SK-N-SH (cell line): Measurements from ENCODE around the gene TSPAN16. TPM values are rescaled to one million over a fixed set of nuclear protein-coding genes. Genes with fewer than 3 reads are reported as not detected.

Experiments
- CTCF ChIA-PET: fragments of 300-600, 350-600 bp; formaldehyde crosslinking; extraction: SDS; loops from one replicate; lab custom pipeline; 2021; lab: Yijun Ruan, JAX
- POLR2A ChIA-PET: fragments of 350-600 bp; sonication (Branson Sonifier 250); formaldehyde crosslinking; extraction: SDS; loops from one replicate; lab custom pipeline; 2020; ENCODE audit warnings: antibody characterized with exemption, inconsistent platforms; lab: Yijun Ruan, JAX
- DNase-seq: peaks from one replicate; pipeline ENCODE4 v3.0.0; 2012
- H2AFZ ChIP-seq: fragments of 200-600 bp; sonication (generic); 2 replicates; pipeline ENCODE4 v1.8.1; 2016; ENCODE audit warnings: antibody characterized with exemption, mild to moderate bottlenecking, low read depth
- H3F3A ChIP-seq: fragments of 200-600 bp; sonication (generic); replicated peaks from 2 replicates; pipeline ENCODE3; 2016; ENCODE audit warnings: antibody characterized with exemption, mild to moderate bottlenecking; ENCODE audit not compliant: insufficient read depth
- H3K27ac ChIP-seq, 2 experiments: fragments of 200-500 bp in 1 of 2; fragments of 200-600 bp in 1 of 2; sonication (Bioruptor generic) in 1 of 2; sonication (generic), shearing (Covaris generic) in 1 of 2; 2 replicates each; pipeline versions ENCODE4 v1.5.1 to v1.6.1; 2014 to 2016; ENCODE audit warnings: low read depth in 2 of 2, inconsistent platforms in 1 of 2, low read length in 1 of 2, mild to moderate bottlenecking in 1 of 2, mixed read lengths in 1 of 2
- H3K27me3 ChIP-seq: fragments of 200-600 bp; sonication (generic), shearing (Covaris generic); 2 replicates; pipeline ENCODE4 v1.6.1; 2016; ENCODE audit warnings: mixed run types; ENCODE audit not compliant: insufficient read depth
- H3K36me3 ChIP-seq, 2 experiments: fragments of 200-500 bp in 1 of 2; fragments of 200-600 bp in 1 of 2; sonication (Bioruptor generic) in 1 of 2; sonication (generic) in 1 of 2; replicated peaks in 1 of 2; 2 replicates each; pipeline versions ENCODE3 to v1.5.1; 2014 to 2016; ENCODE audit warnings: low read length in 1 of 2, mild to moderate bottlenecking in 1 of 2; ENCODE audit not compliant: insufficient read depth in 2 of 2, control insufficient read depth in 1 of 2
- H3K4me1 ChIP-seq, 2 experiments: fragments of 200-500 bp in 1 of 2; fragments of 200-600 bp in 1 of 2; sonication (Bioruptor generic) in 1 of 2; sonication (generic), shearing (Covaris generic) in 1 of 2; 2 replicates each; pipeline versions ENCODE4 v1.5.1 to v1.6.1; 2014 to 2016; ENCODE audit warnings: low read depth in 1 of 2, low read length in 1 of 2, mixed run types in 1 of 2; ENCODE audit not compliant: insufficient read depth in 2 of 2, control insufficient read depth in 1 of 2
- H3K4me2 ChIP-seq: fragments of 200-600 bp; sonication (generic), shearing (Covaris generic); 2 replicates; pipeline ENCODE4 v1.6.1; 2017; ENCODE audit warnings: mixed run types
- H3K4me3 ChIP-seq, 2 experiments: fragments of 200-500 bp in 1 of 2; fragments of 200-600 bp in 1 of 2; sonication (Bioruptor generic) in 1 of 2; sonication (generic), shearing (Covaris generic) in 1 of 2; 2 replicates each; pipeline versions ENCODE4 v1.5.1 to v1.8.1; 2014 to 2016; ENCODE audit warnings: low read depth in 2 of 2, inconsistent platforms in 1 of 2, low read length in 1 of 2, mild to moderate bottlenecking in 1 of 2, mixed read lengths in 1 of 2, moderate library complexity in 1 of 2
- H3K79me2 ChIP-seq: fragments of 200-600 bp; sonication (generic); 2 replicates; pipeline ENCODE4 v1.8.1; 2017; ENCODE audit warnings: mild to moderate bottlenecking; ENCODE audit not compliant: insufficient read depth
- H3K9ac ChIP-seq: fragments of 200-600 bp; sonication (generic); 2 replicates; pipeline ENCODE4 v1.6.1; 2017; ENCODE audit warnings: mixed run types
- H3K9me2 ChIP-seq: fragments of 200-600 bp; sonication (generic); 2 replicates; pipeline ENCODE4 v1.6.1; 2017; ENCODE audit warnings: mixed run types
- H3K9me3 ChIP-seq: fragments of 200-600 bp; sonication (generic); 2 replicates; pipeline ENCODE4 v1.6.1; 2017; ENCODE audit warnings: mixed run types, mild to moderate bottlenecking, moderate library complexity
- H4K20me1 ChIP-seq: fragments of 200-600 bp; sonication (generic); 2 replicates; pipeline ENCODE4 v1.6.1; 2017; ENCODE audit warnings: mild to moderate bottlenecking, mixed run types; ENCODE audit not compliant: insufficient read depth
- EP300 ChIP-seq, 2 experiments: IDR thresholded peaks; 2 replicates each; pipeline versions ENCODE4 v1.4.0 to v1.6.1; 2012; ENCODE audit warnings: borderline replicate concordance in 1 of 2, low read depth in 1 of 2, low read length in 1 of 2
- FOXJ3 ChIP-seq: sonication (generic); formaldehyde crosslinking; IDR thresholded peaks from 2 replicates; pipeline ENCODE4 v1.5.1; 2020; ENCODE audit warnings: mild to moderate bottlenecking, missing genetic modification reagents
- GATA2 ChIP-seq: sonication (generic); formaldehyde crosslinking; IDR thresholded peaks from 2 replicates; pipeline ENCODE4 v1.5.0; 2020; ENCODE audit warnings: mild to moderate bottlenecking, missing genetic modification reagents
- JUND ChIP-seq: IDR thresholded peaks from 2 replicates; pipeline ENCODE4 v1.4.0; 2012
- MEF2A ChIP-seq: IDR thresholded peaks from 2 replicates; pipeline ENCODE4 v1.4.0; 2012; ENCODE audit warnings: low read depth, borderline replicate concordance
- MXI1 ChIP-seq: IDR thresholded peaks from 2 replicates; pipeline ENCODE4 v1.6.1; 2012; ENCODE audit warnings: mild to moderate bottlenecking, low read depth, low read length, improper control_type of control experiment
- NRF1 ChIP-seq: IDR thresholded peaks from 2 replicates; pipeline ENCODE4 v1.6.1; 2012; ENCODE audit warnings: low read depth, mild to moderate bottlenecking, low read length
- TAF1 ChIP-seq: IDR thresholded peaks from 2 replicates; pipeline ENCODE4 v1.6.1; 2012; ENCODE audit warnings: low read depth, mild to moderate bottlenecking, low read length, moderate library complexity, borderline replicate concordance
- WGBS: methylation state at CpG from one replicate; pipeline ENCODE4 v1.1.6; 2017; ENCODE audit warnings: low lambda C conversion rate; 5-methylcytosine and 5-hydroxymethylcytosine counted together
- polyA plus RNA-seq, 3 experiments: library from polyadenylated mRNA; depleted of rRNA; stranded (reverse); fragments of >200 nt; gene quantifications; 2 replicates each; pipeline ENCODE4 v1.2.3, GENCODE V29; 2012
- TF ChIP-seq, protein P1 (sequence below): fragments of 150-350 bp; IDR thresholded peaks from 2 replicates; pipeline ENCODE4 v1.6.1; 2017; ENCODE audit warnings: antibody characterized with exemption, low read length, low read depth, borderline replicate concordance
- TF ChIP-seq, protein P2 (sequence below): IDR thresholded peaks from 2 replicates; pipeline ENCODE4 v1.6.1; 2012; ENCODE audit warnings: mild to moderate bottlenecking, low read depth, low read length, moderate library complexity

The TSPAN16 gene
- polyA plus RNA-seq, 1 of the 3 experiments (the other 2 are of a cell fraction) = not detected

DNA sequence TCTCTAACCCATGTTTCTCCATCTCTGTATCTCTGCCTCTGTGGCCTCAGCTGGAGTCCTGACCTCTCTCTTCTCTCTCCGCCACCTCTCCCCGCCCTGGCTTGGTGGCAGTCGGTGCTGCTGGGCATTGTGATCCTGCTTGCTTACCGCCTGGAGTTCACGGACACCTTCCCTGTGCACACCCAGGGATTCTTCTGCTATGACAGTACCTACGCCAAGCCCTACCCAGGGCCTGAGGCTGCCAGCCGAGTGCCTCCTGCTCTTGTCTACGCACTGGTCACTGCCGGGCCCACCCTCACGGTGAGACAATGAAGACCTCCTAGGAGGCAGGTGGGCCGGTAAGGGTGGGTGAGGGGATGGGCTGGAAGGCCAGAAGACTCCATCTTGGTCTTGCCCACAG, 63.5 kb downstream of the TSPAN16 start (continued):
- TF ChIP-seq, protein P1, sequence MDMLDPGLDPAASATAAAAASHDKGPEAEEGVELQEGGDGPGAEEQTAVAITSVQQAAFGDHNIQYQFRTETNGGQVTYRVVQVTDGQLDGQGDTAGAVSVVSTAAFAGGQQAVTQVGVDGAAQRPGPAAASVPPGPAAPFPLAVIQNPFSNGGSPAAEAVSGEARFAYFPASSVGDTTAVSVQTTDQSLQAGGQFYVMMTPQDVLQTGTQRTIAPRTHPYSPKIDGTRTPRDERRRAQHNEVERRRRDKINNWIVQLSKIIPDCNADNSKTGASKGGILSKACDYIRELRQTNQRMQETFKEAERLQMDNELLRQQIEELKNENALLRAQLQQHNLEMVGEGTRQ = no peak
- TF ChIP-seq EP300 (IDR thresholded peaks at IDR 0.05; ENCODE audit: borderline replicate concordance in 1 of 2, low read depth in 1 of 2, low read length in 1 of 2) (no peak), NRF1 (no peak), FOXJ3 (CRISPR knock-in tag) (no peak)

DNA sequence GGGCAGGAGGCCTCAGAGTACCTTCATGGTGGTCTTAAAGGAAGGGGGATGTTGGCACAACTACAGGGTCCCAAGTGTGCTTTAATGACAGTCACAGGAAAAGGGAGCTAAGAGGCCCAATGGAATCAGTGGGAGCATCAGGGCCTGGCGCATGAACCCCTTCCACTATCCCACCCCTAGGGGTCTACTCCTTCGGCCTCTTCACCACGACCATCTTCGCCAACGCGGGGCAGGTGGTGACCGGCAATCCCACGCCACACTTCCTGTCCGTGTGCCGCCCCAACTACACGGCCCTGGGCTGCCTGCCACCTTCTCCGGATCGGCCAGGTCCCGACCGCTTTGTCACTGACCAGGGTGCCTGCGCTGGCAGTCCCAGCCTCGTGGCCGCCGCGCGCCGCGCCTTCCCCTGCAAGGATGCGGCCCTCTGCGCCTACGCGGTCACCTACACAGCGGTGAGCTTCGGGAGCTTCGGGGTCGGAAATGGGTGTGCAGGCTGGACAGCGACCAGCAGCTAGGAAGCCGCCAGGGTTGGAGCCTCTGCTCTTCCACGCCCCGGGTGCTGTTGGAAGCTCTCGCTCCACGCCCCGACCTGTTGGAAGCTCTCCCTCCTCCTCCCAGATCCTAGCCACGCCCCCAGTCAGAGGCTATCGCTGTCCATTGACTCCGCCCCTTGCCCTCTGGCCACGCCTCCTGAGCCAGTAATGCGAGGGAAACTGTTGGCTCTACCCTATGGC, 65.2 kb downstream of the TSPAN16 start:
- H3K4me2 ChIP-seq = no peak overlapping the region
- DNase-seq = peak; percentile 74
- H3K27me3 ChIP-seq = no peaks in the 10 kb centered on the region
- no peak for TF ChIP-seq MXI1
- TF ChIP-seq, protein P2, sequence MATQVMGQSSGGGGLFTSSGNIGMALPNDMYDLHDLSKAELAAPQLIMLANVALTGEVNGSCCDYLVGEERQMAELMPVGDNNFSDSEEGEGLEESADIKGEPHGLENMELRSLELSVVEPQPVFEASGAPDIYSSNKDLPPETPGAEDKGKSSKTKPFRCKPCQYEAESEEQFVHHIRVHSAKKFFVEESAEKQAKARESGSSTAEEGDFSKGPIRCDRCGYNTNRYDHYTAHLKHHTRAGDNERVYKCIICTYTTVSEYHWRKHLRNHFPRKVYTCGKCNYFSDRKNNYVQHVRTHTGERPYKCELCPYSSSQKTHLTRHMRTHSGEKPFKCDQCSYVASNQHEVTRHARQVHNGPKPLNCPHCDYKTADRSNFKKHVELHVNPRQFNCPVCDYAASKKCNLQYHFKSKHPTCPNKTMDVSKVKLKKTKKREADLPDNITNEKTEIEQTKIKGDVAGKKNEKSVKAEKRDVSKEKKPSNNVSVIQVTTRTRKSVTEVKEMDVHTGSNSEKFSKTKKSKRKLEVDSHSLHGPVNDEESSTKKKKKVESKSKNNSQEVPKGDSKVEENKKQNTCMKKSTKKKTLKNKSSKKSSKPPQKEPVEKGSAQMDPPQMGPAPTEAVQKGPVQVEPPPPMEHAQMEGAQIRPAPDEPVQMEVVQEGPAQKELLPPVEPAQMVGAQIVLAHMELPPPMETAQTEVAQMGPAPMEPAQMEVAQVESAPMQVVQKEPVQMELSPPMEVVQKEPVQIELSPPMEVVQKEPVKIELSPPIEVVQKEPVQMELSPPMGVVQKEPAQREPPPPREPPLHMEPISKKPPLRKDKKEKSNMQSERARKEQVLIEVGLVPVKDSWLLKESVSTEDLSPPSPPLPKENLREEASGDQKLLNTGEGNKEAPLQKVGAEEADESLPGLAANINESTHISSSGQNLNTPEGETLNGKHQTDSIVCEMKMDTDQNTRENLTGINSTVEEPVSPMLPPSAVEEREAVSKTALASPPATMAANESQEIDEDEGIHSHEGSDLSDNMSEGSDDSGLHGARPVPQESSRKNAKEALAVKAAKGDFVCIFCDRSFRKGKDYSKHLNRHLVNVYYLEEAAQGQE = peak; percentile 50; the same call in 1 of the 2 replicates
- no peak for TF ChIP-seq MEF2A
- no peak for TF ChIP-seq GATA2 (CRISPR knock-in tag)
- TF ChIP-seq JUND = no peak
- TF ChIP-seq TAF1 = no peak
- no peaks in the 10 kb centered on the region for H3K9me3 ChIP-seq
- no peaks in the 10 kb centered on the region for H3K79me2 ChIP-seq
- ChIA-PET CTCF (interaction anchor here (0.7 to 1.4 kb wide), 5 partner anchors 10 to 67 kb away, joined by 3 to 5 read pairs (median 3); partner anchors contain the start of gene SWSAP1), POLR2A (no interaction called here)
- no peaks in the 10 kb centered on the region for H3K9me2 ChIP-seq
- H3F3A ChIP-seq = no peaks in the 10 kb centered on the region
- H2AFZ ChIP-seq = no peak overlapping the region
- no peak overlapping the region for H3K27ac ChIP-seq
- WGBS = 93% methylated on average over 42 of the region's 43 CpGs
- peaks cover 0 to 12% of the 10 kb centered on the region in 2 experiments for H3K36me3 ChIP-seq
- no peak overlapping the region for H3K4me3 ChIP-seq
- peaks cover 0 to 8% of the 10 kb centered on the region in 2 experiments; a peak in 1 of 4 replicates for H3K4me1 ChIP-seq
- no peak overlapping the region for H3K9ac ChIP-seq
- H4K20me1 ChIP-seq = no peaks in the 10 kb centered on the region
